ENCODE data around the gene PHF23.
"Not testable (repeated sequence)": the region's sequence is repeated elsewhere in the genome, so short reads cannot be mapped to it uniquely, and the experiment has no call there.

PHF23 gene

DNA sequence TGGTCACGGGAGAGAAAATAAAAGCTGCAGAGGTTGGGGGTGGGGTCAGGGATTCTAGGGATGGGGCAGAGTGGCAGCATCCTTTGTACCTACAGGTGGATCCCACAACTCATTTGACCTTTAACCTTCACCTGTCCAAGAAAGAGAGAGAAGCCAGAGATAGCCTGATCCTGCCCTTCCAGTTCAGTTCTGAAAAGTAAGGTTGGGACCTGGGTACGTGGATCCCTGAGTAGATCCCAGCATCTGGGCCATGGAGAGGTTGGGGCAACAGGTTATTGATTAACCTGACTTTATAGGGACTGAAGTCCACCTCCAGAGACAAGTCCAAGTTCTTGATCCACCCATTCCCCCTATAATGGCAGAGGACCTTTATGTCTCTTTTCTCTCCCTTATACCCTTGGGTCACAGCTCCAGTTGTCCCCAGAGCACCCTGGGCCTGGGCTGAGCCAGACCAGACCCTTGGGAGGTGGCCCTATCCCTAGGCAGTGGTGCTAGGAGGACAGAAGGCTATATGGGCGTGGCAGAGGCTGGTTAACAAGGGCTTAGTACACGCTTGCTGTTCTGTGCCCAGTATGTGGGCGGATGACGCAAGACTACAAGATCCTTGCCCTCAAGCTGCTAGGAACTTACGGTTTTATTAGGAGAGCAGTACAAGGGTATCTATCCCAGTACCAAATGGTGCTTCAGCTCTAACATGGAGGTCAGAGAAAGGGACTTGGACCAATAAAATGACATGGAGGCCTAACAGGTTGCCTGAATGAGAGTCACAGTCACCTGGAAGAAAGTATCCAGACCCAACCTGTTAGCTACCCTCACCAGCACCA is 19.7 kb upstream of the PHF23 start:
- no peak for DNase-seq

DNA sequence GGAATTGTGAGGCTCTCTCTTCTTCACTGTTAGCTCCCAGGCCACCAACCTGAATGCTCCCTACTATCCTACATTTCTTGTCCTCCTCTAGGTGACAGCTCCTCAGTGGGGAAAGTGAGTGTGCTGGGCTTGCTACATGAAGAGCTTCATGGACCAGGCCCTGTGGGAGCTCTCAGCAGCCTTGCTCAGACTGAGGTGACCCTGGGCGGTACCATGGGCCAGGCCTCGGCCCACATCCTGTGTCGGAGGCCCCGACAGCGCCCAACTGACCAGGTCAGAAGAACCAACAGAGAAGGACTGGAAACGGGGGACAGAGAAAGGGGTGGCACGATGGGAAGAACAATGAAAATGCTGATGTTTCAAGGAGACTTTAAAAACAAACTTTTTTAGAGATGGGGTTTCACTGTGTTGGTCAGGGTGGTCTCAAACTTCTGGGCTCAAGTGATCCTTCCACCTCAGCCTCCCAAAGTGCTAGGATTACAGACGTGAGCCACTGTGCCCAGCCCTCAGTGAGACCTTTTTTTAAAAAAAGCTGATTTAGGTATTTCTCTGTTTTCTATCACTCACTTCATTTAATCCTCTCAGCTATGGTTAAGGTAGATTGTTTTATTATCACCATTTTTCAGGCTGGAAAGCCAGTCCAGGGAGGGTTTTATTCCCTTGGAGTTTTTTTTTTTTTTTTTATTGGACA is 17.7 kb upstream of the PHF23 start:
- DNase-seq = no peak

DNA sequence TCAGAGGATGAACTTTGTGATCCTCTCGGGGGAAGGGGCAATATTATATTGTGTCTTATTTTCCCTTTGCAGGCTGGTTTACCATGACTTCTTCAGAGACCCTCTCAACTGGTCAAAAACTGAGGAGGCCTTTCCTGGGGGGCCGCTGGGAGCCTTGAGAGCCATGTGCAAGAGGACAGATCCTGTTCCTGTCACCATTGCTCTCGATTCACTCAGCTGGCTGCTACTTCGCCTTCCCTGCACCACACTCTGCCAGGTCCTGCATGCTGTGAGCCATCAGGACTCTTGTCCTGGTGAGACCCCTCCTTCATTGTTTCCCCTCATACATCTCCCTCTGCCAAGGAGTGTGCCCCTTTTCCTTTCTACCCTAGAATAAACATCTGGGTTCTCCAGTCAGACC is 15.3 kb upstream of the PHF23 start:
- DNase-seq = no peak

DNA sequence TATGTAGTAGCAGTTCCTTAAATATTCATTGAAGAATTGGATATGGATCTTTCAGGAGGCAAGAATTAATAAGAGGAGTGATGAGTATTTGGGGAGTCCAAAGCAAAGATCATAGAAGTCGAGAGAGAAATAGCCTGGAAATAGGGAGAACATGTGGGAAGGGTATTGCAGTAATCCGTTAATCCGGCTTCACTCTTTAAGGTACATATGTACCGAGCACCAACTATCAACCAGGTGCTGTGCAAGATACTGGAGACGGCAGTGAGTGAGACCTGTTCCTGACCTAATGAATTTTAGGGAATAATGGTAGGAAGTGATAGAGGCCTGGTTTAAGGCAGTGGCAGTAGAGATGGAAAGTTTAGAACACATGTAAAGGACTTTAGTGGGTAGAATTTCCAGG is 13.8 kb upstream of the PHF23 start:
- no peak for DNase-seq

DNA sequence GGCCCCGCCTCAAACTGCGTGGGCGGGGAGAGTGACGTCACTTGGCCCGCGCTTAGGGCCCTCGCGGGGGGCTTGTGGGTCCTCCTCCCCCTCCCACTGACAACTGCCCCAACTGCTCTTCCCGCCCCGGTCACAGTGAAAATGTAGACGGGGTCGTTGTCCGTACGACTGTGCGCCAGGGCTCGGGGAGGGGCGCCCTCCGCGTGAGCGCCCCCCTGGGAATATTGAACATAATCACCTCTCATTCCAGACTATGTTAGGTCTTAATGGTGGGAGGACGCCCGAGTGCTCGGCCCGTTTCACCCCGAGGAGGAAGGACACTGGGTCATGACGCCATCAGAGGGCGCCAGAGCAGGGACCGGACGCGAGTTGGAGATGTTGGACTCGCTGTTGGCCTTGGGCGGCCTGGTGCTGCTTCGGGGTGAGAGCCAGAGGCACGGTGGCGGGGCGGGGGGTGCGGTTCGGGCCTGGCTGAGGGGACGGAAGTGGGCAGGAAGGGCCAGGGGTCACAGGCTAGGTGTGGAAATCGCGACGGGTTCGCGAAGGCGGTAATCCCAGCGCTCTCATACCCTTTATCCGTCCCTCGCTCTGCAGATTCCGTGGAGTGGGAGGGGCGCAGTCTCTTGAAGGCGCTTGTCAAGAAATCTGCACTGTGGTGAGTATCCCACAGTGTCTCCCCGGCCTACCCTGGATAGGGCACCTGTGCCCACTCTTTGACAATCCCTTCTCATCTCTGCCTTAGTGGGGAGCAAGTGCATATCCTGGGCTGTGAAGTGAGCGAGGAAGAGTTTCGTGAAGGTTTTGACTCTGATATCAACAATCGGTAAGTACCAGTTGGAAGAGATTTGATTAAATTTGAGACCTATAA is 13.2 kb upstream of the PHF23 start, which contains the start of gene ELP5:
Gene ELP5 (plus strand): TSS at position 40 of the 868 bp plus-strand sequence. CDS start 336 bp downstream, at position 376.
- DNase-seq = peak; percentile 87

DNA sequence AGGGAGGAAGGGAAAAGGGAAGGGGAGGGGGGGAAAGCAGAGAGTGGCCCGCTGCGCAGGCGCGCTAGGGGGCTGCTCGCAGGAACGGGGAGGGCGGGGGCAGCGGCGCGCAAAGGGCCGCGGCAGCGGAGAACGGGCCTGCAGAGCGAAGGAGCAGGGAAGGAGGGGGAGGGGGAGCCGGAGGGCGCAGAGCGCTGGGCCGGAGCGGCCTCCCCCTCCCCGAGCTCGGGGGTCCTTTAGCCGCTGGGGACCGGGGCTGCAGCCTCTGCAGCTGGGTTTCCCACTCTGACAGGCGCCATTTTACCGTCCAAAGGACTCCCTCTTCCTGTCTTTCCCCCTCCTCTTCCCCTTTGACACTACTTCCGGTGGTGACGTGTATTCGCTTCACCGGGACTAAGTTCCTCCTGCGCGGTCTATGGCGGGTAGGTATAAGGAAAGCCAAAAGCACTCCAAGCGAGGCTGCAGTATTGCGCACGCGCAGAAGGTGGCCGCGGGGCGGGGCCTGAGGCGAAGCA is 12.5 kb upstream of the PHF23 start, which contains the start of gene CTDNEP1:
Gene CTDNEP1 (minus strand): TSS at position 74 of the 515 bp plus-strand sequence. CDS start 438 bp downstream, outside the sequence.
- DNase-seq = peak; percentile 99

DNA sequence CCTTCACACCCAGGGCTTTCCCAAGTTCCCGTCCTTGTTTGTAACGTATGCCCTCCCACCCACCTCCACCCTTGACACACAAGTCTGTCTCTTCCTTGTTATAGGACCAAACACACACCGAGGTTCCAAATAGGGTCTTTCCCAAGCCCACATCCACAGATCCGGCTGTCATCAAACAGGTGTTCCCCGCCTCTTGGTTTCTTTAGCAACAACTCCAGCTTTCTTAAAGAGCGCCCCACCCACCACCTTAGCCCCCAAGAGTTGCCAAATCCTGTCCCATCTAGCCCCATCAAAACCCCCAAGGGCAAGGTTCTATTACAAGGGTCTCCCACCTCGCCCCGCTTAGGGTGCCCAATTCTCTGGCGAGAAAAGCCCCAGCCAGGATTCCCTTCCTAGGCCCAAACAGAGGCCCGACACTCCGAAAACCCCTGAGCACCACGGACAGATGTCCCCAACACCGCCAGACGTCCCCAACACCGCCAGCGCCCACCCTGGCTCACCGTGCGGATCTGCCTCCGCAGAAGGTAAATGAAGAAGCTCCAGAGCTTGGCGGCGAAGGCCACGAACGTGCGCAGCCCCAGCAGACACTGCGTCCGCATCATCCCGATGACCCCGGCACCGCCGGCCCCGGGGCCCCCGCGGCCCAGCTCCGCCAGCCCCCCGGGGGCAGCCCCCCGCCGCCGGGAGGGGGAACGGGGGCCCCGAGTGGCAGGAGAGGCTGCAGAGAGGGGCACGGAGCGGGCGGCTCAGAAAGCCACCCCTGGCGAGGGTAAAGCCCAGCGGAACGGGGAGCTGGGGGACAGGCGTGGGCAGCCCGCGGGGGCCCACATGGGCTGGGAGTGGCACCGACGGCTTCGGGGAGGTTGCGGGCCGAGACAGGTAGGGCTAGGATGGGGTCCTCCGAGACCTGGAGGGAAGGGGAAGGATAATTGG is 11.7 kb upstream of the PHF23 start:
- DNase-seq = no peak

DNA sequence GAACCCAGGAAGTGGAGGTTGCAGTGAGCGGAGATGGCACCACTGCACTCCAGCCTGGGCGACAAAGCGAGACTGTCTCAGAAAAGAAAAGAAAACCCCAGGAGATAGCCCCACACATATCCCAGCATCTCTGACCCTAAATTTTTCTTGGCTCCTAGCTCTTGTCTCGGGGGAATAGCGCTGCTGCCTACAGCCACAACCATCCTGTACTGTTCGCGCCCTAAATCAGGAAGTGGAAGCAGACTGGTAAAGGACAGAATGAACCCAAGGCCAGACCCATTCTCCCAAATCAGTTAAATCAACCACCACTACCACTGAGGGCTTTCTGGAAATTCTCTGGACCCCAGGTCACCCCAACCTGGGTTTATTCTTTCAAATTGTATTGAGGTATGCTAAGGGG is 10.6 kb upstream of the PHF23 start:
- DNase-seq = no peak

DNA sequence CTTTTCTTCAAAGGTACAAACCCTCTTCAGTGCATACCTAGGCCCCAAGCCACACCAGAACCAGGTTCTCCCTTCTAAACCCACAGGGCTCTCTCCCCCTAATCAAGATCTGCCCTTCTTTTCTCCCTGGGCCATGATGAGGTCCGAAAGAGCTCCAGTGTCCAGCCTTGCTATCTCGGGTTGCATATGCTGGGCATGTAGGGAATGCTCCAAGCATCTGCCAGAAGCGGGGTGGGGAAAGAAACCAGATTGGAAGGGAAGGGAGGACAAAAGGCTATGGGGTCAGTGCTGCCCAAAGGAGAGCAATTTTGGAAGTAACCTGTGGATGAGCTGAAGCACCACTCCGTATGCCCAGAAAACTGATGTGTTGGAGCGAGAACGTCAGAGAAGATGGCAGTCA is 10.0 kb upstream of the PHF23 start:
- no peak for DNase-seq

DNA sequence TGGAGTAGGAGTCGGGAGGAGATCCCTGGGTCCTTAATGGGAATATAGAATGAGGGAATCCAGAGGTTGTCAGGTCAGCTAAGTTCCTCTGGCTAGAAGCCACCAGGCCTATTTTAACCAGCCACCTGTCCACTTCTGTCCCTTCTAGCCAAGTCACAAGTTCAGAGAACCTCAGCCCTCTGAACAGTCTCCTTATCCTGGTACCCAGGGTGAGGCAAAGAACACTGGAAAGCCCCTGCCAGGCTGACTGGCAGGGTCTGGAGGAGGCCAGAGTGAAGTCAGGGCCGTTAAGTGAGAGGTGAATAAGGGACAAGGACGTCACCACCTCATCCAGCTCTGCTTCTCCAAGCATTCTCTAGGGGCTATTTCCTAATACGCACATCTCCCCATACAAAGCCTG is 9.5 kb upstream of the PHF23 start:
- DNase-seq = no peak

DNA sequence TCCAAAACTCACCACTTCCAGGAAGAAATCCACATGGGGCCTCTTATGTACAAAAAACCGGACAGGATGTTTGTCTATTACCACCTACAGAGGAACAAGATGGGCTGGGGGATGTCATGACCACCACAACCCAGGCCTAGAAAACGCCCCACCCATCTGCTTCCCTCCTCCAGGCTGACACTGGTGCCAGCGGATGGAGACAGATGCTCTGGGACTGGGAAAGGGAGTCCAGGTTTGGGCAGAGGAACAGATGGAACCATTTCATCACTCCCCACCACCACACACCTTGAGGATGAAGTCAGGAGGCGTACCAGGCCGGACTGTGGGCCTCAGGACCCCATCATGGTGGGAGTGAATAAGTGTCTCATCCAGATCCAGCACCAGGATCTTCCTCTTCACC is 7.5 kb upstream of the PHF23 start:
- DNase-seq = no peak

DNA sequence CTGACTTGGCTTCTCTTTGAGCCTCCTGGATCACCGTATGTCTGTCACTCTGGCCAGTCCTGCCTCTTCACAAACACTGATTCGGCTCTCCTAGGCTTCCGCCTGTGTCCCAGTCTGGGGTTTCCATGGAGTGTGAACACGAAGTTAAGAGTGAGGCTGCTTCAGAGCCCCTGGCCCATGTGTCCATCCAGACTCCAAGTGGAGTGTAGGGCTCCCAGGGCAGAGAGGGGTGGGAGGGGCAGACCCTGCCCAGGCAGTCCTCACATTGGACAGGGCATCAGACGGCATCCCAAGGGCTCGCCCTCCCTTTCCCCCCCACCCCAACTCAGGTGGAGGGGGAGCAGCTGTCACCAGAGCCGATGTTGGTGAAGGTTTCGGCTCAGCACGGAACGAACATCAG is 4.6 kb upstream of the PHF23 start:
- not testable (repeated sequence) for DNase-seq

DNA sequence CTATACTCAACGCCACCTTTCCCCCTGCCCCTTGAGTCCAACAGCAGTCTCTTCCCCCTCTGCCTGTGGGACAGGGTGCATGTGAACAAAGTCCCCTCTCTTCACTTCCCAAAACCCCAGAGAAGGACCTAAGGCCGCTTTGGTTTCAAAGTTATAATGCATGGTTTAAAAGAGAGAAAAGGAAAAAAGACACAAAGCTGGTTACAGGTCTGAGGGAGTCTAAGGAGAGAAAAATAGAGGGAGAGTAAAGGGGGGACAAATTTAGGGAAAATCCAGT is 4.1 kb upstream of the PHF23 start:
- no peak for DNase-seq

DNA sequence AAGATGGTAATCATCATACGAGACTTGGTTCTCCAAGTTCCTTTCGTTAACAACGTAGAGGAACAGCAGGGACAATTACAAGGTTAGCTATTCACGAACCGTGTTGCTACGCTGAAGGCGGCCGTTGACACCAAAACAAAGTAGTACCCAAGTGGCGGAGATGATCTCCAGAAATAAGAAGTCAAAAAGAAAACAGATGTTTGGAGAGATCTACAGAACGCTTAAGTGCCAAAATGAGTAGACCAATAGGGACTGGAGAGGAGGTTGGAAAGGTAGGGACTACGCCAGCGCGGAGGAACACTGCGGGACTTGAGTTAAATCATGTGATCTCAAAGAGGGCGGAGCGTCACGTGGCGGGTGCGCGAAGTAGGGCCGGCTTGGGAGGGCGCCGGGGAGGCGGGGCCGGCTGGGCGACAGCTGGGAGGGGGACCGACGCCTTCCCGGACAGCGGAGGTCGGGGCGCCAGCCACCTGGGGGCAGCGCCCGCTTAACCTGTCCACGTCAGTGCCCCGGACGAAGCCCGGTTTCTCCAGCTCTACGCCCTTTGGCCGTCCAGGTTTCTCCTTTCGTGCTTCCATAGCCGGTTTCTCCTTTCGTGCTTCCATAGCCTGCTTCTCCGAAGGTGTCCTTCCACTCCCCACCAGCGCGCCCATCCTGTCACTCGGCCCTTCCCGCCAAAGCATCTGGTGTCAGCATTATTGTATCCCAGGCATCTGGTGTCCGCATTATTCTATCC is 3.6 kb upstream of the PHF23 start:
- DNase-seq = peak; percentile 87

DNA sequence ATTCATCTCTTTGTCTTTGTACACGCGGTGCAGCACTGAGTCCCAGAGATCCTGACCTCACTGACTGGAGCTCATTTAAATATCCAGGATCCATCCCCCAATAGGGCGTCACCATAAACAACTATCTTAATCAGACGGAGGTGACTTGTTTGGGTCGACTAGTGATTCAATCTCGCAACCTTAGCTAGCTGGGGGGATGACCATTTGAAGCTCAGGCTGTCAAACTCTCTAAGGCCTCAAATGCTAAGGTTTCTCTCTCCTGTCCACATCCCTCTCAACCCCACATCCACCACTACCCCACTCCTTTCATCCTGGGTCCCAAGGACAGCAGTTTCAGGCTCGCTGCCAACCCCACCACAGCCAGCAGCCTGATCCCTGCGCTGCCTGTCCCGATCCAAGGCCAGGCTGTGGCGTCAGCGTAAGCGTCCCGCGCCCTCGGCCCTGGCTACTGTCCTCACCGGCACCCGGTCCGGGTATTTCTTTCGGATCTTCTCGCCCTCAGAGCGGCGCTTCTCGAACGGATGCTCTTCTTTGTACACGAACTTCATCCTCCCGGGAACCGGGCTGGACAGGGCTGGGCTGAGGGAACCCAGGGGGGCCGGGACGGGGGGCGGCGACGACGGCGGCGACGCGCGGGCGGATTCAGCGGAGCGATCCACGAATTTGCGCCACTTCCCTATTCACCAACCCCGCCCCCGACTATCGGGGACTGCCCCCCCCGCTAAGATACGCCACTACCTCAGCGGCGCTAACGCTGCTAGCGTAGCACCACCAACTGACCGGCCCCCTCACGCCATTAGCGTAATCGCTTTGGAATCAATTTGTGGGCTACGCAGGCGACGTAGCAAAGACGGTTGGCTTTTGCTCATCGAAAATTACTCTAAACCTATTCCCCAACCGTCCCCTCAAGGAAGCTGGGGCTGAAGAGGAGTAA is 2.8 kb upstream of the PHF23 start, which contains the start of gene GABARAP:
Gene GABARAP (minus strand): TSS at position 667 of the 934 bp plus-strand sequence. CDS start 119 bp downstream, at position 548.
- peak; percentile 79 for DNase-seq

DNA sequence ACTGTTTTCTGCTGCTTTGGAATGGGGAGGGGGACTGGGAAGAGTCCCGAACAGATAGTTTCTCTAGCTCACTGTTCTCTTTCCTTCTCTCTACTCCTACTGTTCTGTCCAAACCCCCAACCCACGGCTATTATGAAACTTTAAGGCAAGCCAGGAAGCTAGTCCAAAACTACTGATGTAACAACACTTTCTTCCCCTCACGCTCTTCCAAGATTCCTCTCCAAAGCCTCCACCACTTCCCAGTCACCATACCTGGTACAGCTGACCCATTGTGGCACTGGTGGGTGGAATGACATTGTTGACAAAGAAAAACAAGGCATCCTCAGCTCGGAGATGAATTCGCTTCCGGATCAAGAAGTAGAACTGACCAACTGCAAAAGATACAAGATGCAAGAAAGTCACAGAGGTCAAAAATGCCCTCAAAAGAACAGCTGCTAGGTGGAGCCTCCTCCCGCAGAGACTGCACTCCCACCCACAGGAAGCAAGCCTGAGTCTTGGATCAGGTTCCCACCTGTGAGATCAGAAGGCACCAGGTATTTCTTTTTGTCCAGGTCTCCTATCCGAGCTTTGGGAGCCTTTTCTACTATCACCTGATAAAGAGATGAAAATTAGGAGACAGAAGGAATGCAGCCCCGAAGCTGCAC is 2.0 kb upstream of the PHF23 start:
- DNase-seq = no peak

DNA sequence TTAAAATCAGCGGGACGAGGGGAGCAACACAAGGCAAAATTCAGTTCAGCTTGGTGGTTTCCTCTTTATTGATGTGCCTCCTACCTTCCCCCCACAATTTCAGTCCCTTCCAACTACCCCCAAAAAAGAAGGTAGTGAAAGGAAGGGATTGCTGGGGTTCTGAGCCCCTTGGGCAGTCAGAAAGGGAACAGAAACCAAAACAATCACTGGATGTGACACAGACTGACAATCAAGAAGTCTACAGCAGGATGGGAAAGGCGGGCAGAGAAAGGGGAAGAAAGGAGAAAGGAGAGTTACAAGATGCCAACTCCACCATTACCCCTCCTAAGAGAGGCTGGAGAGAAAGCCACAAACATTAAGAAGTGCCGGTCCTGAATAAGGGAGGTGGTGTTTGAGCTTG is 1.1 kb upstream of the PHF23 start:
- no peak for DNase-seq

DNA sequence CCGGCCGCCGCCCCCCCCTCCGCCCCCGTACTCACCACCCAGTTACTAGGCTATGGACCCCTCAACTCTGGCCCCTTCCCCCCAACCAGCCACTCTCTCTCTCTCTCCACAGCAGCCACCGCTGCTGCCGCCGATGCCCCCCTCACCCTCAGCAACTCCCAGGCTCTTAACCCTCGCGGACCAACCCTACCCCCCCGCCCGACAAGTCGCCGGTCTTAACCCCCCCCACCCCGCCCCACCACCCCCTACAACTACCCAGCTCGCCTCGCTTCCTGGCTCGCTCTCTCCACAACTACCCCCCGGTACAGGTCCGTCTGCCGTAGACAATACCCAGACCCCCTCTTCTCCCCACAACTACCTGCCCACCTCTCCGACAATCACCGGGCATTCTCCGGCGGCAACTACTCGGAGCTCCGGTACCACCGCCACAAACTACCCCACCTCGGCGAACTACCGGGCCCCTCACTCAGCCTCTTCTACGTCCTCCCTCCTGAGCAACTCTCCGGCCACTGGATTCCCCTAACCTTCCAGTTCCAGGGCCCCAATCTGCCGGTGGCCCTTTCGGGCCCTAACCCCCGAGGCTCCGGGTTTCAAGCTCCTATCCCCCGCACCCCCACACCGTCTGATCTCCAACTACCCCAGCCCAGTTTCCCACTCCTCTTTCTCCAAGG is 702 bp downstream of the PHF23 start:
- no peak for DNase-seq

All from GDM1 (cell line).